Measurements from ENCODE around the gene RBMS1. TPM values are rescaled to one million over a fixed set of nuclear protein-coding genes. Genes with fewer than 3 reads are reported as not detected.

The RBMS1 gene
- total RNA-seq, 1 experiment from 2014 or later = 65.4 TPM

DNA sequence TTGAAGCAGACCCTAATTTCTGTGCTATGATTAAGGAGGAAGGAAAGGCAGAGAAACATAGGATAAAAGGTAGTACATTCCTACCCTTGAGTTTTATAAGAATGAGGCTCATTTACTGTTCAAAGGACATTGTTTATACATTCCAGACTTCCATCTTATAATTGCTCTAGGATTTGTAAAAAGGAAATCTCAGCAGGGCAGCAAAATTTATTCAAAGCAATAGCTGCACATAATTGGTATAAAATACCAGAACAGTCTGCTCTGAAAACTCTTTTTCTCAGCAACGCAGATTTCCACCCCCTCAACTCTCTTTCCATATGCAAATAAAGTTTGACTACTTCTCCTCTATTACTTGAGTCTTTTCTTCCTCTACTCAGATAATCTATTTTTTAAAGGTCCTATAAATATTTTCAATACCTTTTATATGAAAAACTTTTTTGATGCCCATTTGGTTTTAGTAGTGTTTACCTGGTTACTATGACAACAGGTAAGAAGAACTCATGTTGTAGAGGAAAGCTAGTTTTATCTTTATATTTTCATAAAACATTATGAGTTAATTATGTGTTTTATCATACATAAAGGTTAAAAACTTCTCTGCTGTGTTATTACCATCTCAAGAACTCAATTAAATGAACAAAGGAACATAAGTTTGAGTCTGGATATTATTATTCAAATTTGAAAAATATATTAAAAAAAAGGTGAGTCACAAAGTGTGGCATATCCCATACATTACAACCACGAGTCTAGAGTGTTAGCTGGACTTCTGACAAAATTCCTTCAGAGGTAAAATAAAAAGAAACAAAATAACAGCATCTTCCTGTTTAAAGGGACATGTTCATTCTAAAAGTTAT lies 19.9 kb downstream of the RBMS1 start:
- BruUV-seq (replicated peaks) = no TSS peak
- no peak for DNase-seq (ENCODE audit: unreplicated experiment)
- H3K27ac Mint-ChIP-seq (ENCODE audit: low read depth, unreplicated experiment) = no peak overlapping the region
- H3K9me3 Mint-ChIP-seq (ENCODE audit: unreplicated experiment) = no peaks in the 10 kb centered on the region
- POLR2A ChIA-PET = interaction anchor here (0.6 to 0.7 kb wide), 2 partner anchors 23 to 149 kb away, joined by 3 read pairs; no protein-coding TSS in a partner anchor
- H3K4me1 Mint-ChIP-seq (ENCODE audit: insufficient read depth, unreplicated experiment) = peaks cover 16% of the 10 kb centered on the region
- no peak for TF ChIP-seq CTCF (IDR thresholded peaks at IDR 0.05; ENCODE audit: unreplicated experiment)
- H3K27me3 Mint-ChIP-seq (ENCODE audit: insufficient read depth, unreplicated experiment) = no peaks in the 10 kb centered on the region
- CTCF ChIA-PET = interaction anchor here (0.5 to 0.7 kb wide), 2 partner anchors 12 to 48 kb away, joined by 3 to 4 read pairs; no protein-coding TSS in a partner anchor
- intact Hi-C loops (cut with micrococcal nuclease) = no loop called here
- no peak overlapping the region for H3K4me3 Mint-ChIP-seq (ENCODE audit: unreplicated experiment)
- no peaks in the 10 kb centered on the region for H3K36me3 Mint-ChIP-seq (ENCODE audit: insufficient read depth, unreplicated experiment)

DNA sequence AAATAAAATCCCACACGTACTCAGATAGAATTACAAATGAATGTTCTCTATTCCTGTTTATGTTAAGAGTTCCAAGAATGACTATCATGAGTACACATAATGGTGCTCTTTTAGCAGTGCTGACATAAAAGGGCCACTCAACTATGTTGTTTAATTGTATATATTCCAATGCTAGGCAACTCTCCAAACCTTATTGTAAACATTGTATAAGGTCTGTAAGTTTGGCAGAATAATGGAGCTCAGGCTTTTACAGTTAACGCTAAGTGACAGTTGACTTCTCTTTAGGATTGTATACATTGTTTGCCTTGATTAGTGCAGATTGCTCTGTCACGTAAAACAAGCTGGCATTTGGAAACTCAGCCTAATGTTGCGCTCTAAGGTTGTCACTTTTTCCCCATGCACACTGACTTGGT lies 20.8 kb downstream of the RBMS1 start:
- Mint-ChIP-seq H3K36me3 (ENCODE audit: insufficient read depth, unreplicated experiment) (no peaks in the 10 kb centered on the region), H3K4me3 (ENCODE audit: unreplicated experiment) (no peak overlapping the region), H3K27me3 (ENCODE audit: insufficient read depth, unreplicated experiment) (no peaks in the 10 kb centered on the region), H3K27ac (ENCODE audit: low read depth, unreplicated experiment) (no peak overlapping the region), H3K4me1 (ENCODE audit: insufficient read depth, unreplicated experiment) (peaks cover 16% of the 10 kb centered on the region), H3K9me3 (ENCODE audit: unreplicated experiment) (no peaks in the 10 kb centered on the region)
- no TSS peak for BruUV-seq (replicated peaks)
- POLR2A ChIA-PET = no interaction called here
- no peak for TF ChIP-seq CTCF (IDR thresholded peaks at IDR 0.05; ENCODE audit: unreplicated experiment)
- intact Hi-C loops (cut with micrococcal nuclease) = no loop called here
- no peak for DNase-seq (ENCODE audit: unreplicated experiment)
- CTCF ChIA-PET = no interaction called here

DNA sequence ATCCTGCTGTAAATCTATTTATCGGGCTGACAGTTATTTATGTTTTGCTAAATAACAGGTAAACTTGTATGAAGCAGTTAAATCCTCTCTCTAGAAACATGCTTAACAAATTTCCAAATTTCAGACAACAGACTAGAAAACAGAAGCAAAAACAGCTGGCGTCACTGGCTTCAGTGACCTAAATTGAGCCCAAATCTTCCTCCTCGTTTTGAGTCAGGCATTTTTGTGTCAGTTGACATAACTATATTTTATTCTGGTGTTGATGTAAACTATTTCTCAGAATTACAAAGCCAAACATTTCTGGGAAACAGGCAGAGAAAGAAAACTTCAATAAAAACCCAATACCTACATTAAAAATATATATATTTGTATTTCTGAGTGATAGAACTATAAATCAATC lies 21.7 kb downstream of the RBMS1 start:
- TF ChIP-seq CTCF (IDR thresholded peaks at IDR 0.05; ENCODE audit: unreplicated experiment) = no peak
- BruUV-seq (replicated peaks) = no TSS peak
- no peaks in the 10 kb centered on the region for H3K27me3 Mint-ChIP-seq (ENCODE audit: insufficient read depth, unreplicated experiment)
- POLR2A ChIA-PET = no interaction called here
- H3K4me3 Mint-ChIP-seq (ENCODE audit: unreplicated experiment) = no peak overlapping the region
- no peaks in the 10 kb centered on the region for H3K9me3 Mint-ChIP-seq (ENCODE audit: unreplicated experiment)
- intact Hi-C loops (cut with micrococcal nuclease) = no loop called here
- H3K27ac Mint-ChIP-seq (ENCODE audit: low read depth, unreplicated experiment) = no peak overlapping the region
- H3K4me1 Mint-ChIP-seq (ENCODE audit: insufficient read depth, unreplicated experiment) = peaks cover 16% of the 10 kb centered on the region
- CTCF ChIA-PET = no interaction called here
- no peak for DNase-seq (ENCODE audit: unreplicated experiment)
- H3K36me3 Mint-ChIP-seq (ENCODE audit: insufficient read depth, unreplicated experiment) = no peaks in the 10 kb centered on the region

GRCh38 chr2:160469621-160470204 lies 23.9 kb downstream of the RBMS1 start:
- Mint-ChIP-seq H3K27ac (ENCODE audit: low read depth, unreplicated experiment) (no peak overlapping the region), H3K4me1 (ENCODE audit: insufficient read depth, unreplicated experiment) (peaks cover 26% of the 10 kb centered on the region), H3K9me3 (ENCODE audit: unreplicated experiment) (no peaks in the 10 kb centered on the region), H3K27me3 (ENCODE audit: insufficient read depth, unreplicated experiment) (no peaks in the 10 kb centered on the region), H3K4me3 (ENCODE audit: unreplicated experiment) (no peak overlapping the region), H3K36me3 (ENCODE audit: insufficient read depth, unreplicated experiment) (no peaks in the 10 kb centered on the region)
- ChIA-PET CTCF (no interaction called here), POLR2A (interaction anchor here (1.0 to 1.3 kb wide), 2 partner anchors 14 to 179 kb away, joined by 3 to 4 read pairs; no protein-coding TSS in a partner anchor)
- no peak for TF ChIP-seq CTCF (IDR thresholded peaks at IDR 0.05; ENCODE audit: unreplicated experiment)
- DNase-seq (ENCODE audit: unreplicated experiment) = no peak
- no TSS peak for BruUV-seq (replicated peaks)
- intact Hi-C loops (cut with micrococcal nuclease) = no loop called here
